Metanephros (tissue), 2 donors: ENCODE measurements around the gene FCSK. TPM values are rescaled to one million over a fixed set of nuclear protein-coding genes. Genes with fewer than 3 reads are reported as not detected.

ENCODE experiments used
- small RNA-seq: library from RNA; depleted of rRNA; stranded (forward); fragments of <200 nt; gene quantifications from one replicate; pipeline ENCODE3, GENCODE V24; 2014; ENCODE audit warnings: low replicate concordance
- total RNA-seq: library from RNA; depleted of rRNA; stranded (reverse); fragments of >200 nt; gene quantifications from one replicate; pipeline ENCODE4 v1.2.3, GENCODE V29; 2014

Gene FCSK
- 19.1 TPM for total RNA-seq

GRCh38 chr16:70454222-70455034 lies at the start of gene FCSK:
FCSK (plus strand) TSS chr16:70454595; CDS start chr16:70463191, 8,596 bp downstream.

GRCh38 chr16:70438969-70439862 lies 15.2 kb upstream of the FCSK start, which contains the start of gene ST3GAL2:
ST3GAL2 (minus strand) TSS chr16:70439100; CDS start chr16:70398530, 40,570 bp downstream.

DNA sequence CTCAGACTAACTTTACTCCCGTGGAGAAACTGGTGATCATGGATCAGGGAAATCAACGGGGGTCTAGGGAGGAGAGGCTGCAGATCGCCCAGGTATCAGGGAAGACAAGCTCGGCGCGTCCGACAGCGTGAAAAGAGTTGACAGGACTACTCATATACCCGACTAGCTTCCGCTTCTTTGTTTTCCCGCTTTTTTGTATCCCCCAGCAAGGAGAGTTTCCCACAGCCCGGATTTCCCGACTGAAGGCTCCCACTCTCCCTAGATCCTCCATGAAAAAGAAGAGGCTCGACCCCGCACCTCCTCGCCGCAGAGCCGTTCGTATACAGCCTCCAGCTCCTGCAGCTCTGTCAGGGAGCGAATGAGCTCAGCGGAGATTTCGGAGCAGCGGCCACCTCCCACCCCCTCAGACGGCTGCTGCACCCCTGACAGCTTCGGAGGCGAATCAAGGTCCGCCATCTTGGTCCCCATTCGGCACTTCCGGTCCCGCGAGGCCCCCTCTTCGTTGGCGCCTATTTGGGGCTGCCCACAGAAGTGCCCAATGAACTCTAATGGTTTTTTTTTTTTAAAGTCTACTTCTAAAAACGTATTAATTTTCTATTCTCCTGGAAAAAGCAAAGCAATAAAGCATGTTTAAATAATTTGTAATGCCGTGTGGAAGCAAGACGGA lies 68.8 kb downstream of the FCSK start, which contains the start of gene COG4:
Gene COG4 (minus strand): TSS at position 479 of the 667 bp plus-strand sequence. CDS start 11 bp downstream, at position 468.

GRCh38 chr16:70523743-70524398 lies 69.5 kb downstream of the FCSK start, which contains the start of gene SF3B3:
SF3B3 (plus strand) TSS chr16:70523816; CDS start chr16:70526657, 2,841 bp downstream.

Small RNA genes within 50 kb of the gene (small RNA-seq; reads per million reads assigned to genes)
- gene RNU6-23P (0.32 reads per million, percentile 37 among the genes with 10 or more reads in this experiment), gene RPS27P26 (not detected), gene SNORD111B (49.1 reads per million, percentile 97 among the genes with 10 or more reads in this experiment)

Other genes starting within 250 kb of the FCSK start
- gene EXOSC6, start 202.7 kb upstream of the FCSK start, total RNA-seq, result 28.8 TPM
- 77.0 TPM for gene AARS1, start 165.1 kb upstream of the FCSK start, total RNA-seq
- 22.3 TPM for gene DDX19B, start 155.4 kb upstream of the FCSK start, total RNA-seq
- 38.1 TPM for gene DDX19A, start 107.7 kb upstream of the FCSK start, total RNA-seq
- 43.6 TPM for gene ST3GAL2, start 15.5 kb upstream of the FCSK start, total RNA-seq
- gene COG4, start 69.0 kb downstream of the FCSK start, total RNA-seq, result 36.8 TPM
- gene SF3B3, start 69.2 kb downstream of the FCSK start, total RNA-seq, result 192 TPM
- gene IL34, start 192.0 kb downstream of the FCSK start, total RNA-seq, result 4.7 TPM
- gene MTSS2, start 231.5 kb downstream of the FCSK start, total RNA-seq, result 37.1 TPM